SHP77 (cell line): Measurements from ENCODE around the gene BLACAT1.
"Not testable (repeated sequence)": the region's sequence is repeated elsewhere in the genome, so short reads cannot be mapped to it uniquely, and the experiment has no call there.

Experiments used
- DNase-seq, 2 experiments: peaks; one replicate each; lab custom pipeline; 2025; lab: John Stamatoyannopoulos, UW

Gene BLACAT1

GRCh38 chr1:205484985-205485967, 29.4 kb upstream of the BLACAT1 start:
- DNase-seq = peak; percentile 85 to 86

DNA sequence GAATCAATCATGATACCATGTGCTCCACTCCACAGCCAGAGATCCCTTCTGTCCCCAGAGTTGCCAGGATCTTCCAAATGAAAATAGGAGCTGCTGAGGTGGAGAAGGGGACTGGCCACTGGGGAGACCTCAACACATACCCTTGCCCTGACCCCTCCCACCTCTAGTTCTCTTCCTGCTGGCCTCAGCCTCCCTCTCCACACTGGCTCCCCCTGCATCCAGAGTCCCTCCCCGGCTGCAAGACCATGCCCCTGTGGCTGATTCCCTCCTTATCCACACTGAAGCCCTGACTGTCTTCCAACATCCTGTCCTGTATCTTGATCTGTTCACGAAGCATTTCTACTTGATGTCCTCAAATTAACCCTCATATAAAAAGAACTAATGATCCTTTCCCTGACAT, 27.5 kb upstream of the BLACAT1 start:
- no peak for DNase-seq

DNA sequence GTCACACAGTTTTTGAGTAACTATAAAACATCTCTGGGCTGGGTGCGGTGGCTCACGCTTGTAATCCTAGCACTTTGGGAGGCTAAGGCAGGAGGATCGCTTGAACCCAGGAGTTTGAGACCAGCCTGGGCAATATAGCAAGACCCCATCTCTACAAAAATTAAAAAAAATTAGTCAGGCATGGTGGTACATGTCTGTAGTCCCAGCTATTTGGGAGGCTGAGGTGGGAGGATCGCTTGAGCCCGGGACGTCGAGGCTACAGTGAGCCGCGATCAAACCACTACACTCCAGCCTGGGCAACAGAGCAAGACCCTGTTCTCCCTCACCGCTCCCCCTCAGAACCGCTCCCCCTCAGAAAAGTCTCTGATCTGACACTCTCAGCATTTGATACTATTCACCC, 26.7 kb upstream of the BLACAT1 start:
- DNase-seq = not testable (repeated sequence)

DNA sequence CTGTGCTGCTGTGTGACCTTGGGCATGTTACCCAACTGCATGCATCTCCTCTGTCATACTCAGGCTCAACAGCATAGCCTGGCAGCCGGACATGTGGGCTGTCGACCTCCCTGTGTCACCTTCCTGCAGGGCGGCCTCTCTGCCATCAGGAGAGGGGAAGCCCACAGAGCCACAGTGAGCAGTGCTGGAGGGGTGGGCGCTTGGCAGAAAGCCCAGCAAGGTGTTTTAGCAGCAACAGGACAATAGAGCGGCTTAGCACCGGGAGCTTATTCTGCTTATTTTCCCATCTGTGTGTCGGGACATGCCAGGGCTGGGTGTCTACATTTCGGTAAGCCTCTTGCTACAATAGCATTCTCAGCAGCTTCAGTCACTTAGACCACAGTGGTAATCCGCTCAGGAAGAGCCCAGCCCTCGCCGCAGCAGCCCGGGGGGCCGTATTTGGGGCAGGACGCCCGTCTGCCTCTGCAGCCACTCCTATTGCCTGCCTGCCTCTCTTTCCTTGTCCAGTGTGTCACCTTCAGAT, 25.8 kb upstream of the BLACAT1 start:
- DNase-seq = no peak

GRCh38 chr1:205481218-205481617, 25.4 kb upstream of the BLACAT1 start:
- no peak for DNase-seq

- DNase-seq = no peak
These were observed 24.6 kb upstream of the BLACAT1 start for GRCh38 chr1:205480349-205480985.

DNA sequence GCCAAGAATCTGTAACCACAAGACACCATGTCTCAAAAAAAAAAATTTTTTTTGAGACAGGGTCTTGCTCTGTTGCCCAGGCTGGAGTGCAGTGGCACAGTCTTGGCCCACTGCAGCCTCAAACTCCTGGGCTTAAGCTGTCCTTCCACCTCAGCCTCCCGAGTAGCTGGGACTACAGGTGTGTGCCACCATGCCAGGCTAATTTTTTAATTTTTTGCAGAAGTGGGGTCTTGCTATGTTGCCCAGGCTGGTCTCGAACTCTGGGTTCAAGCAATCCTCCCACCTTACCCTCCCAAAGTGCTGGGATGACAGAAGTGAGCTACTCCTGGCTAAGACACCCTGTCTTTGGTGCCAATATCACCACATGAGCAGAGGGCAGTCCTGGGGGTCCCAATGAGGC, 23.1 kb upstream of the BLACAT1 start:
- not testable (repeated sequence) for DNase-seq

GRCh38 chr1:205477759-205478247, 22.0 kb upstream of the BLACAT1 start:
- peak; percentile 24 to 68 for DNase-seq

DNA sequence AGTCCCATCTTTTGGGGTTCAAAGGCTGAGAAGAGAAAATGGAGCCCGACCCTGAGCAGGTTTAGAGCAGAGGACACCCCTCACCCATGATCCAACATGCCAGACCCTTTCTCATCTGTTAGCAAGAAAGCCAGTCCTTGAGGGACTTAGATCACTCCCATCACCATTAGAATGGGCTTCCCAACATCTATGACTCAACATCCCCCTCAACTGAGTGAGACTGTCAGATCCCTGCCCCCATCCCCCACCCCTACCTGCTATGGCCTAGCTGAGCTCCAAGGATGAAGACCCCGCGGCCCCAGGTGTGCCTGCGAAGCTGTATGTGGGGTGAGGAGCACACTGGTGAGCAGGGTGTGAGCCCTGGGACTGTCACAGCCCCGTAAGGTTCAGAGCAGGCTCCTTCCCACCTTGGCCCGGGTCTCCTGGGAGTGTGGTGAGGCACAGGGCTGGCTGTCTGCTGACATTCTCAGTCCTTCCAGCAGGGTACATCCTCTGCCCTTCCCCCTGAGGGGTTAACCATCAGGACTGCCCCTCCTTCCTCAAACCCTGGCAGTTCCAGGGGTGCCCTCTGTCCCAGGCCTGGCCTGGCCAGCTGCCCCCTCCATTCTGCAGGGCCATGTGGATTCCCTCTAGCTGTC, 21.4 kb upstream of the BLACAT1 start:
- DNase-seq = no peak

DNA sequence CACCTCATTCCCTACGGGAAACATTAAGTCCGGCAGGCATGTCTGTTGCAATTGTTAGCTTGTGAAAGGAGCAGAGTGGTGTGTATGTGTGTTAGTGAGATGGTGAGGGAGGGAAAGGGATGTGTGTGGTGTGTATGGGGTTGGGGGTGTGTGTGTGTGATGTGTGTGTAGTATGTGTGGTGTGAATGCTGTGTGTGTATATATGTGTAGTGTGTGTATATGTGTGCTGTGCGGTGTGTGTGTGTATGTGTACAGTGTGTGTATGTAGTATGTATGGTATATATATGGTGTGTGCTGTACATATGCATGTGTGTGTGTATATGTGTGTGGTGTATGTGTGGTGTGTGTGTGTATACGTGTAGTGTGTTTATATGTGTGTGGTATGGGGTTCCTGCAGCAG, 20.8 kb upstream of the BLACAT1 start:
- DNase-seq = no peak

DNA sequence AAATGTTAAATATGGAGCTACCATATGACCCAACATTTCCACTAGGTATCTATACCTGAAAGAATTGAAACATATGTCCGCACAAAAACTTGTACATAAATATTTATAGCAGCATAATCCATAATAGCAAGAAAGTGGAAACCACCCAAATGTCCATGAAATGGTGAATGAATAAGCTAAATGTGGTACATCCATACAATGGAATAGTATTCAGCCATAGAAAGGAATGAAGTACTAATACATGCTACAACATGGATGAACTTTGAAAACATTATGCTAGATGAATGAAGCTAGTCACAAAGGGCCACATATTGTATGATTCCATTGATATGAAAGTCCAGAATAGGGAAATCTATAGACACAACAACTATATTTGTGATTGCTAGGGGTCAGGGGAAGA, 20.0 kb upstream of the BLACAT1 start:
- DNase-seq = no peak

- no peak for DNase-seq
These were observed 18.7 kb upstream of the BLACAT1 start for GRCh38 chr1:205474571-205474970.

DNA sequence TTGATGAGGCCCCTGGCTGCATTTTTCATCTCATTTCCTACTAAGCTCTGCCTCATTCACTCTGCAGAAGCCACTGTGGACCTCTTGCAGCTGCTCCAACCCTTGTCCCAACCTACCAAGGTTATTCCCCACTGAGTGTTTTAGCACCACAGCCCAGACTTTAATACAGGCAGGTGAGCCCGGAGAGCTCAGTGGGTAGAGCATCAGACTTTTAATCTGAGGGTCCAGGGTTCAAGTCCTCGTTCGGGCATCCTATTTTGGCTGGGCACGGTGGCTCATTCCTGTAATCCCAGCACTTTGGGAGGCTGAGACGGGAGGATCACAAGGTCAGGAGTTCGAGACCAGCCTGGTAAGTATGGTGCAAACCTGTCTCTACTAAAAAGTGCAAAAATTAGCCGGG, 18.1 kb upstream of the BLACAT1 start:
- DNase-seq = no peak

- DNase-seq = no peak
These were observed 17.6 kb upstream of the BLACAT1 start for GRCh38 chr1:205473475-205473874.

GRCh38 chr1:205472737-205473441, 17.0 kb upstream of the BLACAT1 start:
- peak in 1 of 2 experiments; percentile 15 for DNase-seq

DNA sequence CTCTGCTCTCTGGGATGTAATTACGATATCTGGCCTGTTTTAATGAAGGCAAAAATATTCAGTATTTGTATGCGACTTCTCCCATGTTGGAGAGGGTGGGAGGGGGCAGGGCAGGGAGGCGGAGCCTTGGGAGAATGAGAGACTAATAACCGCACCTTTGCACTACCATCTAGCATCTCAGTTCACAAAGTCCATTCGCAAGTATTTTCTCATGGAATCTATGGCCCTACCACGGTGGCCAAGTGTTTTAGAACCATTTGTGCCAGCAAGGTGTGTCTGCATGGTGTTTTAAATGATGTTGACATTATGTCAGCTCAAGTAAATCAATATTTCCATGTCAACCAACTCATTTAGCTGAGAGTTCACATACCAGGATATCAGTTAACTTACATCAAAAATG, 14.3 kb upstream of the BLACAT1 start:
- DNase-seq = no peak

DNA sequence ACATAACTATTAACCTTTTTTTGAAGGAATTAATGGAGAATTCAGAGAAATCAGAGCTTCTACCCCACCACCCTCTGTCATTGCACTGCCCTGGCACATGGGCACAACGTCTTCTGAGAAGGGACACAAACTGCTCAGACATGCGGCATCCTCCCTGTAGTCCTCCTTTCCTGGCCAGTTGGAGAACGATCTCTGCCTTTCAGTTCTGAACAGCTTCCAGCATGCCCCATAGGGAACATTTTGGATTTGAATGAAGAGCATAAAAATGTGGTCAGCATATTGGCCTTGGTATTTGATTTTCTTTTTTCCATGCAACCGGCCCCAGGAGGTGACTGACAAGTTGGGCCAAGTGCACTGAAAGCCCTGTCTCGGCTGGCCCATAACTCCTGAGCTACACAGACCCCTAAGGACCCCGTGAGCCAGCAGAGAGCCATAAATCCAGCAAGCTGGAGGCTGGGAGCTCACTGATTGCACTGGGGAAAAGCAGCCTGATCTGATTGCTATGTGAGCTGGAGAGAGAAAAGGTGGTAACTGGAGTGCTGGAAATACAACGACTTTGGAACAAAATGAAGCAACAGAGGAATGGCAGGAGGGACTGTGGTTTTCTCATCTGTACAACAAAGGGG, 10.9 kb upstream of the BLACAT1 start:
- DNase-seq = no peak

DNA sequence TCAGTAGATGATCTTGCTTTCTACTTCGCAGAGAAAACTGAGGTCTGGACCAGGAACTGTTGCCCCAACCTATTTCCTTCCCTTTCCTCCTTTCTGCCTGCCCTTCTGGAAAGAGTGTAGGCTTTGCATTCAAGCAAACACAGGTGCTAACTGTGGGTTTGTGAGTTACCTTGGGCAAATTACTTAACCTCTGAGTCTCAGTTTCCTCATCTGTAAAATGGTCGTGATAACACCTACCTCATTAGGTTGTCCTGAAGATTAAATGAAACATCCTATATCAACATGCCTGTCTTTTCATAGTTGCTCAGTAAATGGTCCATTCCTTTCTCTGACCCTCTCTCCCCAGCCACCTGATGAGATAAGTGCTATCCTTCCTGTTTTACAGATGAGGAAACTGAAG, 9.5 kb upstream of the BLACAT1 start:
- DNase-seq = no peak

GRCh38 chr1:205458777-205459566, 3.1 kb upstream of the BLACAT1 start:
- no peak for DNase-seq
